Amniotic stem cell (primary cell): ENCODE measurements around the gene SMIM11.
"Not testable (repeated sequence)": the region's sequence is repeated elsewhere in the genome, so short reads cannot be mapped to it uniquely, and the experiment has no call there.

Source experiments
- DNase-seq: peaks from one replicate; lab custom pipeline; 2025; lab: John Stamatoyannopoulos, UW

The SMIM11 gene

GRCh38 chr21:34355570-34355969 lies 19.7 kb upstream of the SMIM11 start:
- no peak for DNase-seq

- no peak for DNase-seq
Measured at GRCh38 chr21:34357889-34358288, 17.4 kb upstream of the SMIM11 start.

- DNase-seq, result no peak
Measured at GRCh38 chr21:34358866-34359265, 16.4 kb upstream of the SMIM11 start.

- no peak for DNase-seq
Measured at GRCh38 chr21:34360488-34361241, 14.6 kb upstream of the SMIM11 start.

- DNase-seq, result no peak
Measured at GRCh38 chr21:34362136-34362444, 13.2 kb upstream of the SMIM11 start.

GRCh38 chr21:34362670-34363069 lies 12.6 kb upstream of the SMIM11 start:
- no peak for DNase-seq

GRCh38 chr21:34363733-34364132 lies 11.6 kb upstream of the SMIM11 start, which contains the start of gene KCNE2:
KCNE2 (plus strand) TSS chr21:34364006; CDS start chr21:34370479, 6,473 bp downstream.
- DNase-seq, result no peak

GRCh38 chr21:34364921-34365320 lies 10.4 kb upstream of the SMIM11 start:
- DNase-seq, result no peak

- no peak for DNase-seq
Measured at GRCh38 chr21:34365809-34366208, 9.5 kb upstream of the SMIM11 start.

- DNase-seq, result peak; percentile 91
Measured at GRCh38 chr21:34367320-34367935, 7.9 kb upstream of the SMIM11 start.

GRCh38 chr21:34369741-34370140 lies 5.6 kb upstream of the SMIM11 start:
- no peak for DNase-seq

- DNase-seq, result no peak
Measured at GRCh38 chr21:34372321-34372720, 3.0 kb upstream of the SMIM11 start.

- not testable (repeated sequence) for DNase-seq
Measured at GRCh38 chr21:34374462-34374861, 845 bp upstream of the SMIM11 start.

- DNase-seq, result not testable (repeated sequence)
Measured at GRCh38 chr21:34375619-34375972, 289 bp downstream of the SMIM11 start.

- DNase-seq, result not testable (repeated sequence)
Measured at GRCh38 chr21:34383138-34383537, 7.8 kb downstream of the SMIM11 start.

- not testable (repeated sequence) for DNase-seq
Measured at GRCh38 chr21:34383724-34384415, 8.6 kb downstream of the SMIM11 start.

GRCh38 chr21:34400522-34400921 lies 25.2 kb downstream of the SMIM11 start:
- DNase-seq, result not testable (repeated sequence)

GRCh38 chr21:34404742-34405141 lies 29.4 kb downstream of the SMIM11 start:
- DNase-seq, result not testable (repeated sequence)

- DNase-seq, result not testable (repeated sequence)
Measured at GRCh38 chr21:34405686-34406085, 30.4 kb downstream of the SMIM11 start.

GRCh38 chr21:34406102-34406501 lies 30.8 kb downstream of the SMIM11 start:
- not testable (repeated sequence) for DNase-seq

- not testable (repeated sequence) for DNase-seq
Measured at GRCh38 chr21:34406676-34407075, 31.4 kb downstream of the SMIM11 start.

- DNase-seq, result not testable (repeated sequence)
Measured at GRCh38 chr21:34407294-34407693, 32.0 kb downstream of the SMIM11 start.

- DNase-seq, result not testable (repeated sequence)
Measured at GRCh38 chr21:34417448-34418077, 42.3 kb downstream of the SMIM11 start.
